HG02870 (cell line): ENCODE data around the gene DVL1.

ENCODE experiments used
- ATAC-seq: cut with Tn5 transposase; IDR thresholded peaks from one replicate; pipeline ENCODE4 v1.9.1; 2021; ENCODE audit warnings: mild to moderate bottlenecking, moderate library complexity; ENCODE audit not compliant: unreplicated experiment

The DVL1 gene

GRCh38 chr1:1299686-1300351 is 49.4 kb downstream of the DVL1 start:
- no peak for ATAC-seq

- ATAC-seq: no peak
Observed at GRCh38 chr1:1298861-1299685, 50.1 kb downstream of the DVL1 start.

GRCh38 chr1:1297802-1298424 is 51.3 kb downstream of the DVL1 start:
- ATAC-seq: no peak

GRCh38 chr1:1296070-1297061 is 52.9 kb downstream of the DVL1 start:
- ATAC-seq: no peak

- ATAC-seq: no peak
Observed at GRCh38 chr1:1295154-1295923, 53.9 kb downstream of the DVL1 start.

- ATAC-seq: no peak
Observed at GRCh38 chr1:1294250-1294890, 54.8 kb downstream of the DVL1 start.

GRCh38 chr1:1293263-1294249 is 55.7 kb downstream of the DVL1 start:
- ATAC-seq: no peak

- no peak for ATAC-seq
Observed at GRCh38 chr1:1292851-1293250, 56.4 kb downstream of the DVL1 start.

GRCh38 chr1:1292442-1292779 is 56.8 kb downstream of the DVL1 start:
- no peak for ATAC-seq

GRCh38 chr1:1291548-1292441 is 57.4 kb downstream of the DVL1 start:
- no peak for ATAC-seq

GRCh38 chr1:1291023-1291528 is 58.1 kb downstream of the DVL1 start:
- no peak for ATAC-seq

GRCh38 chr1:1290238-1290731 is 58.9 kb downstream of the DVL1 start:
- no peak for ATAC-seq

- no peak for ATAC-seq
Observed at GRCh38 chr1:1287288-1288110, 61.7 kb downstream of the DVL1 start.

- no peak for ATAC-seq
Observed at GRCh38 chr1:1286313-1287261, 62.6 kb downstream of the DVL1 start.
